GM19328 (cell line): ENCODE results near the gene AOPEP.
A peak's percentile ranks its signal among the peaks of the same experiment; 100 is the strongest.

ENCODE experiments used
- ATAC-seq: cut with Tn5 transposase; IDR thresholded peaks from one replicate; pipeline ENCODE4 v1.9.1; 2021; ENCODE audit warnings: mild to moderate bottlenecking, moderate library complexity; ENCODE audit not compliant: unreplicated experiment

Gene AOPEP

GRCh38 chr9:94726495-94727191, at the start of gene AOPEP:
Gene AOPEP, plus strand, starts transcription at chr9:94726699. Its CDS starts 33,085 bp downstream, at chr9:94759784.
- ATAC-seq, result peak; percentile 96

DNA sequence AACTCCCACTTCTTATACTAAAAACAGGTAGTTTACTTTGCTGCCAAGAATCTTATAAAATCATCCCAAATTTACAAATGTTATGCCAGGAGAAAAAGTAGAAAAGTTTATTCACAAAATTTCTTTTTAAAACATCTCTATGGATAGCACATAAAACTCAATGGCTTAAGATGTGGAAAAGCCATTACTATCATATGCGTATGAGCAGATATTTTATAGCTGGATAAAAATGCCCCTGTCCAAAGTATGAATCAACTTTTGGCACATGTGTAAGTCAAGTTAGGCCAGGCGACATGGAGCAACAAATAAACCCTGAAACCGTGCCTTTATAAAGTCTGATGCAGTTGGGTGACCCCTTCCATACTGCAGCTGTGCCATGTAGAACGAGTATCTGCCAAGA, 48.6 kb upstream of the AOPEP start:
- ATAC-seq, result no peak

DNA sequence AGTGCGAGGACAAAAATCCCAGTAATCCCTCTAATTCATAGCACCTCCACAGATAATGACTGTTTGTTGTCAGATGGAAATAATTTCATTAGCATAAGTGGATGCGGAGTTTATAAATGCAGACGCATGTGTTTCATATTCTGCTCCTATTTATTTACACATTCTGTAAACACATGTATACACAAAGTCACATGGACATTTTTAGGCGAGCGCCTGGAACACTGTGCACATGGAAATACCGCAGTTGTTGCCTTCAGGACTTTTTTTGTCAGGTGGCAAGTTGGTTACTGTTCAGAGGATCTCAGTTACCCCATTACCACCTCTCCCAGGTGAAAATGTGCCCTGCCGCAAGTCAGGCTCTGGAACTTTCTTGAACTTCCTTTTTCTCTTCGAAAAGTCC, 46.9 kb upstream of the AOPEP start:
- no peak for ATAC-seq

DNA sequence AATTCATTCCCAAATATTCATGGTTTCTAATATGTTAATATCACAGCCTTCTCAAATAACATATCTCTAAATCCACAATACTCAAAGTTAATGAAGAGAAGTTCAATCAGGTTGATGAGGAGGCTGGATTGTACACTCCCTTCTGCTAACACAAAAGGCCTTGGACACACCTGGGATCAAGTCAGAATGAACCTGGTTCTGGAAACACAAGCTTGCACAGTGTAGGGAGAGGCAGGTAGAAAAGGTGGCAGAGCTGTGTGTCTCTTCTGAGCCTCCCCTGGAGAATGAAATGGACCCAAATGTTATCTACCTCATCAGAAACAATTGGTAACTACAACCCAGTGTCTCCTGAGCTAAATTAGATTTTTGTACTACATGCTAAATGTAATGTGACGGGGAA, 46.5 kb upstream of the AOPEP start:
- no peak for ATAC-seq

GRCh38 chr9:94680621-94681020, 45.9 kb upstream of the AOPEP start:
- no peak for ATAC-seq

DNA sequence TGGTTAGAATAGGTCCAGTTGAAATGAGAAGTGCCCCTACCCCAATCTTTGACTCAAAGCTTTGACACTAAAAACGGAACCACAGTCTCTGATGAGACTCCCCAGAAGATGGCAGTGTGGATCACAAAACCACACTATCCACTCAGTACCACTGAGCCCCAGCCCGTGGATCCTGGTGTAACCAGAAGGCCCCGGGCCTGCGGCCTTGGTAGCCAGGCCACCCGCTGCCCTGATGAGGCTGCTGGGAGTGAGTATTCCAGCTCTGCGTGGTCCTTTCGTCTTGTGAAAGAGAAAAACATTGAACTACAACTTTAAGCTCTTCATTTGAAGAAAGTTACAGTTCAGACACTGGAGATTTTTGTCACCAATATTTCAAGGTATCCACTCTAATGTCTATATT, 45.0 kb upstream of the AOPEP start:
- ATAC-seq, result no peak

GRCh38 chr9:94685359-94685758, 41.1 kb upstream of the AOPEP start:
- no peak for ATAC-seq

DNA sequence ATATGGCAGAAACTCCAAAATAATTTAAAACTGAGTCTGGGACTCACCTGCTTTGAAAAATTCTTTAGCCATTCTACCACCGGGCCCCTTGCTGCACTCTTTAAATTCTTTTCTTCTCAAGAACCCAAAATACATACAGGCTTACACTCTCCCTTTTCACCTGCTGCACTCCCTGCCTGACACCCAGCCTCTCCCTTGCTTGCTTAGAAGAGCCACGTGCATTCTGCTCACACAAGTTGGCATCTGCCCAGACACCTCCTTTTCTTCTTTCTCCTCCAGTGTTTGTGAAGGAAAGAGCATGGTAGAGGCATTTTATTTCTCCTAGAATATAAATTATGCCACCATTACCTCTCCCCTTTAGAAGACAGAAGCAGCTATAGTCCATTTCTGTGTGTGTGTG, 39.0 kb upstream of the AOPEP start:
- no peak for ATAC-seq

DNA sequence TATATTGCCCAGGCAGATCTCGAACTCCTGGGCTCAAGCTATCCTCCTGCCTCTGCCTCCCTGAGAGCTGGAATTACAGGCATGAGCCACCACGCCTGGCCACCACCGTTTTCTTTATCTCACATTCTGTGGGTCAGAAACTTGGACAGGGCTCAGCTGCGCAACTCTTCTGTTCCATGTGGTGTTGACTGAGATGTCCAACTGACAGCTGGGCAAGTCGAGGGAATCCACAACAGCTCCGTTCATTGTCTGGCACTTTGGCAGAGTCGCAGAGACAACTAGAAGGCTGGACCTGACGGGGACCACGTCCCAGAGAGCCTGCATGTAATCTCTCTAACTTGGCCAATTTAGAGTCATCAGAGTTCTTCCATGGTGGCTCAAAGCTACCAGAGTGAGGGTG, 36.2 kb upstream of the AOPEP start:
- no peak for ATAC-seq

DNA sequence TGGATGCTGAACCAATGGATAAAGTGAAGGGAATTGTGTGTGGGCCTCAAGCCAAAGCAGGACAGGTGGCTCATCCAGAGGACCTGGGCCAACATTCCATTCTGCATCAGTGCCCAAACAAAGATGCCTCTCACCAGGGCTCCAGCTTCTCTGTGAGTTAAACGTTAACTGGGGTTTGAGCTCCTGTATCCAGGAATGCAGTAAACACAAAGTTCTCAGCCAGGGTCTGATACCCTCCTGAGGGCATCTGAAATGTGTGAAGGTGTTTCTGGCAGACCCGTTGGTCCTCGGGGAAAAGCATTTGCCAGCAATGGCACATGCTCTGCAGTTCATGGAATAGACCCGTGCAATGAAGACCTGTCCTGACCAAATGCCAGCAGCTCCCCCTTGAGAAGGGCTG, 33.9 kb upstream of the AOPEP start:
- ATAC-seq, result no peak

GRCh38 chr9:94693485-94694204, 32.9 kb upstream of the AOPEP start:
- ATAC-seq, result no peak

- no peak for ATAC-seq
These were observed 30.0 kb upstream of the AOPEP start for GRCh38 chr9:94696545-94696944.

GRCh38 chr9:94697972-94698581, 28.4 kb upstream of the AOPEP start:
- ATAC-seq, result no peak

- no peak for ATAC-seq
These were observed 26.7 kb upstream of the AOPEP start for GRCh38 chr9:94699715-94700373.

DNA sequence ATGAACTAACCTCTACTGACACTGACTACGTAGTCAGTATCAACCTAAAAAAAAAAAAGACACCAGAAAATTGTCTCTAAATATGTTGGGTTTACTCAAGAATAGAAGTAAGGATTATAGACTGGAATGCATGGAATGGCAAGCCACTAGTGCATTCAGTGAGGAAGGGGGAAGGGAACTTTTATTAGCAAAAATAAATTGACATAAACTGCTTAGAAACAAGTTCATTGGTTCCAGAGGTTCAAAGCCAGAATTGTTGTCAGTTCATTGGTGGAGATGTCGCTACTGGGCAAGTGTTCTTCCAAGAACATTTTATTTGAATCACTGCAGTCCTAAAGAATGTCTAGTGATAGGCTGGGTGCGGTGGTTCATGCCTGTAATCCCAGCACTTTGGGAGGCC, 26.1 kb upstream of the AOPEP start:
- no peak for ATAC-seq

GRCh38 chr9:94703488-94704140, 22.9 kb upstream of the AOPEP start:
- no peak for ATAC-seq

- ATAC-seq, result no peak
These were observed 21.3 kb upstream of the AOPEP start for GRCh38 chr9:94705162-94705702.

- ATAC-seq, result no peak
These were observed 19.6 kb upstream of the AOPEP start for GRCh38 chr9:94706922-94707321.

- no peak for ATAC-seq
These were observed 12.9 kb upstream of the AOPEP start for GRCh38 chr9:94713436-94714215.

- ATAC-seq, result no peak
These were observed 12.0 kb upstream of the AOPEP start for GRCh38 chr9:94714494-94714893.
